Stimulated activated CD4-positive, alpha-beta T cell treated with anti-CD3 and anti-CD28 coated beads, TNF-alpha, amount 100 ng/mL, for 1 hour (primary cell): ENCODE results near the gene NOL4L.

Experiments
- DNase-seq, 3 donors: peaks; one replicate each; pipeline ENCODE4 v3.0.0-alpha.2; 2020; ENCODE audit warnings: low read depth in 3 of 3, low spot score in 1 of 3

NOL4L gene

GRCh38 chr20:32614303-32614702 is 29.2 kb upstream of the NOL4L start:
- DNase-seq = no peak

DNA sequence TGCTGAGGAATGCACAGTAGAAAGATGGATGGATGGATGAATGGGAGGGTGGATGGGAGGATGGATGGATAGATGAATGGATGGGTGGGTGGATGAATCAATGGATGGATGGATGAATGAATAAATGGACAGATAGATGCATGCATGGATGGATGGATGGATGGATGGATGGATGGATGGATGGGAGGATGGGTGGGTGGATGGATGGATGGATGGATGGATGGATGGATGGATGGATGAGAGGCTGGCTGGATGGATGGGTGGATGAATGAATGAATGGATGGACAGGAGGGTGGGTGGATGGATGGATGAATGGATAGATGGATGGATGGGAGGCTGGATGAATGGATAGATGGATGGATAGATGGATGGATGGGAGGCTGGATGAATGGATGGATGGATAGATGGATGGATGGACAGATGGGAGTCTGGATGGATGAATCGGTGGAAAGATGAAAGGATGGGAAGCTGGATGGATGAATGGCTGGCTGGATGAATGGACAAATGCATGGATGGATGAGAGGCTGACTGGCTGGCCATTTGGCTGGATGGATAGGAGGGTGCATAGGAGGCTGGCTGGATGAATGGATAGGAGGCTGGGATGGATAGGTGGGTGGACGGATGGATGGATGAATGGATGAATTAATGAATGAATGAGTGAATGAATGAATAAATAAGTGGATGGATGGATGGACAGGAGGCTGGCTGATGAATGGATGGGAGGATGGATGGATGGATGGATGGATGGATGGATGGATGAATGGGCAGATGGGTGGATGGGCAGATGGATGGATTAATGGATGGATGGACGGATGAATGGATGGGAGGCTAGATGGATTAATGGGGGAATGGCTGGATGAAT is 28.3 kb upstream of the NOL4L start:
- no peak for DNase-seq

GRCh38 chr20:32612351-32613191 is 27.4 kb upstream of the NOL4L start:
- no peak for DNase-seq

DNA sequence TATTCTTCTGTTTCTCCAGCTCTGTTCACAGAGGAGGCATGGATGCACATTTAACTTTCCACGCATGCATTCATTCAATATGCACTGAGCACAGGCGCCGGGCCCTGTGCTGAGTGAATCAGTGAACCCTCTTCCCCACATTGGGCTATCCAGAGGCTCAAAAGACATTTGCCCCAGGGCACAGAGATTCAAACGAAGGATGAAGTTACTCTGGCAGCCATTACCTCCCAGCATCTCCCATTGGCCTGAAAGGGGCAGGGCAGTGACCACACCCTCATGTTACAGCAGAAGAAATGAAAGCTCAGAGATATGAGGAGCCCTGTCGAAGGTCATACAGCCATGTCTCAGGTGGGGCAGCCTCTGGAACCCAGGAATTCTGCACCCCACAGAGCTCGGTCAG is 26.7 kb upstream of the NOL4L start:
- no peak for DNase-seq

DNA sequence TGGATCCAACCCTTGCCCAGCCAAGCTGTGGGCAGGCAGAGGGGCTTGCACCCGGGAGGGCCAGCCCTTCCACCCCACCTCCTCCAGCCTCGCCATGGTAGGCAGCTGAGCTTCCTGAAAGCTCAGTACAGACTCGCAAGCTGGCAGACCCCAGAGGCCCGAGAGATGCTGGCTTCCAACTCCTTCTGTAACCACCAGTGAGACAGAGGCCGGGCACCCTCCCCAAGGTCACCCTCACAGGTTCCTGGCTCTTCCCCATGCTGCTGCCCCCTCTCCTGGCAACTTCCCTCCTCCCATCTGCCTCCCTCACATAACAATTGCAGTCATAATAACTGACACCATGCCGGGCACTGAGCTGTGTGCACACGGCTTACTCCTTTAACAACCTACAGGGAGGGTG is 26.2 kb upstream of the NOL4L start:
- DNase-seq = no peak

DNA sequence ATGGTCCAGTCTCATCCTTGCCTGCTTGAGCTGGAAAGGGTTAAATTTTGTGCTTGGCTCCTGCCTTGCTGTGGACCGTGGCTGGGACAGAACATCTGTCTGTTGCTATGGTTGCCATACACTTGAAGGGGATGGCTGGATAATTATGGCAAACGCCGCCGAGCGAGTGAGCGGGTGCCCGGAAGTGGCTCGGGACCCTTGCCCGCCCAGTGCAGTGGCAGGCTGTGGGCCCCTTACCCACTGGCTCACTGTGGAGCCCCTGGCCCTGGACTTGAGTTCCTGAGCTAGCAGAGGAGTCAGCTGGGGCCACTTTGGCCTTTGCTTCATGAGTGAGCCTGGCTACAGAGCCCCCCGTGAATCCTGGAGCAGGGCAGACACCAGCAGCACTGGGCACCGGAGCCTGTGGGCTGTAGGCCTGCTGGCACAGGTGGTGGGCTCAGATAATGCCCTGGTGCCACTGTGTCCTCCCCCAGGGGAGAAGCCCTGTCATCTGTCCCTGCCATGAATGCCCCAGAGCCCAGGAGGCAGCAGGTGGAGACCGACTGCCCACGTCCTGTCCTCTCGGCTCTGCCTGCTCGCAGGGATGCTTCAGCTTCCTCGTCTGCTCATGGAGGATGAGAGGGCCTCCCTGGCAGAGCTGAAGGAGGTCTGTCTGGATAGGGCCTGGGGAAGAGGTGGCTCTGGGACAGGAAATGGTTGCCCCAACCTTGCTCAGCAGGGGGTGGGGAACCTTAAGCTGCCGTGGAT is 25.5 kb upstream of the NOL4L start:
- no peak for DNase-seq

GRCh38 chr20:32609993-32610392 is 24.9 kb upstream of the NOL4L start:
- DNase-seq = no peak

DNA sequence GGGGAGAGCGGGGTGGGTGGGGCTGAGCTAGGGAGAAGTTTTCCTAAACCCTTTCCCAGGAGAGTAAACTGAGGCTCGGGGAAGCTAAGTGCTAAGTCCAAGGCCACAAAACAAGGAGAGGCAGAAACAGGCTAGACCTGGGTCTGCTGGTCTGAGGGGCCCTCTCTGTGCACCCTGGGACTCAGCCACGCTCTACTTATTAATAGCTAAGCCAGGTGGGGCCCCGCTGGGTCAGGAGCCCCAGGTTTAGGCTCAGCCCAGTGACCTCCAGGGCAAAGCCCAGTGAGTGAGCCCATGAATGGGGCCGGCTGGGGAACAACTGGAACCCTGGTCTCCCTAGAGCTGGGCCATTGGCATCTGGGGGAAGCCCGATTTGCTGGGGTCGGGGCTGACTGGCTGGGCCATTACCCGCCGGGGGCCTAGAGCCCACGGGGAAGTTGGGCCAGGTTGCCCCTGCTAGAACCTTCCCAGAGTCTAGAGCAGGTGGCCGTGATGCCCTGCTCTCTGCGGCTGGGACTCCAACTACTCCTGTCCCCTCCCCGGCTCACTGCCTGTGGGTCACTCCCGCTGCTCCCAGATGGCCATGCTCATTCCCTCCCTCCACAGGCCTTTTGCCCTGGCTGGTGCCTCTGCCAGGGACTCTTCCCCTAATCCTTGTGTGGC is 24.1 kb upstream of the NOL4L start:
- DNase-seq = no peak

GRCh38 chr20:32608664-32609015 is 23.5 kb upstream of the NOL4L start:
- no peak for DNase-seq

DNA sequence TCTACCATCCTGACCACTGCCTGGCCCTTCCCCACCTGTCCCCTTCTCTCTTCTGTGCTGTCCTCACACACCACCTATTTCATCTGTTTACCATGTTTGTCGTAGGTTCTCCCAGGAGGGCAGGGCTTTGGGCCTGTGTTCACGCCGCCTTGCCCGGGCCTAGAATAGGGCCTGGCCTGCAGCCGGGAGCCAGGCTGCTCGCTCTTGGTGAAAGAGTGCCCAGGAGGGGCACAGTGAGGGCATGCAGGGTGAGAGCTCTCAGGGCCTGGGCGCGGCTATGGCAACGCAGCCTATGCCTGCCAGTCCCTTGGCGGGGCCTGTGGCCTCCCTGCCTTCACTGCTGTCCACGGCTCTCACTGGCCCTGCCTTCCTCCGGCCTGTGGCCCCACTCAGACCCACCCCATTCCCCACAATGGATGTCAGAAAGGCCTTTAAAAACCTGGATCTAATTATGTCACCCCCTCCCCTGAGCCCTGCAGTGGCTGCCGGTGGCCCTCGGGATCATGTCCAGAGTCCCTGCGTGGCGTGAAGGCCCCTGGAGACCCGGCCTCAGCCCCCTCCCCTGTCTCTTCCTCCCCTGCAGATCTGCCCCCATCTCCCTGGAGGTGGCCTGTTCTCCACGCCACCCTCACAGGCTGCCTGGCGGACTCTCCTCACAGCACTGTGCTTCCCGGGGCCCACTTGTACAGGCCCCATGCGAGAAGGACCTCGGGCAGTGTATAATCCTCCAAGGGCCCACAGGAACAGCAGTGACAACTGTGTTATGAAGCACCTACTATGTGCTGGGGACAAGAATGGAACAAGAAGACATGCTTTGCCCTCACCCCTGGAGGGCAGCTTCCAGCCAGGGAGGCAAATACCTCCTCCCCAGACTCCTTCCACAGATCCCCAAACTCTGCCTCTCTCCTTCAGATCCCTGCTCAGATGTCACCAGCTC is 22.9 kb upstream of the NOL4L start:
- no peak for DNase-seq

- no peak for DNase-seq
These were observed 22.2 kb upstream of the NOL4L start for GRCh38 chr20:32607324-32607723.

DNA sequence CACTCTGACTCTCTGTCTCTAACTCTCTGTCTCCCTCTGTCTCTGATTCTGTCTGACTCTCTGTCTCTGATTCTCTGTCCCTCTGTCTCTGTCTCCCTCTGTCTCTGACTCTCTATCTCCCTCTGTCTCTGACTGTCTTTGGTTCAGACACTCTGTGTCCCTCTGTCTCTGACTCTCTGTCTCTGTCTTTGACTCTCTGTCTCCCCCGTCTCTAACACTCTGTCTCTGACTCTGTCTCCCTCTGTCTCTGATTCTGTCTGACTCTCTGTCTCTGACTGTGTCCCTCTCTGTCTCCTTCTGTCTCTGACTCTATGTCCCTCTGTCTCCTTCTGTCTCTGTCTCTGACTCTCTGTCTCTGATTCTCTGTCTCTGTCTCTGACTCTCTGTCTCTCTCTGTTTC is 21.7 kb upstream of the NOL4L start:
- DNase-seq = no peak

DNA sequence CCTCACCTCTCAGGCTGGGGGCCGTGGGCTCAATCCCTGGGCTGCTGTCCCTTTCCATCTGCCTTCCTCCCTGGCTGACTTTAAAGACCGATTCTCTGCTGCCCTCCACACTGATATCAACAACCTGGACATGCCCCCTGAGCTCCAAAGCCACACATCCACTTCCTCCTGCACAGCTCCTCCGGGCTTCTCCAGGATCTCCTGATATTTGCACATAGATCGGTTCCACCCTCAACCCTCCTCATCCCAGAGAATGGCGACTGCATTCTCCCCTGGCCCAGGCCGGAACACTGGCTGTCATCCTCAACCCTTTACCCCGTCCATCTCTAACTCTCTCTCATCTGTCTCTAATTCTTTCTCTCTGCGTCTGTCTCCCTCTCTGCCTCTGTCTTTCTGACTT is 21.0 kb upstream of the NOL4L start:
- DNase-seq = no peak

- DNase-seq = no peak
These were observed 20.1 kb upstream of the NOL4L start for GRCh38 chr20:32605167-32605656.

GRCh38 chr20:32603046-32603726 is 18.1 kb upstream of the NOL4L start:
- no peak for DNase-seq

DNA sequence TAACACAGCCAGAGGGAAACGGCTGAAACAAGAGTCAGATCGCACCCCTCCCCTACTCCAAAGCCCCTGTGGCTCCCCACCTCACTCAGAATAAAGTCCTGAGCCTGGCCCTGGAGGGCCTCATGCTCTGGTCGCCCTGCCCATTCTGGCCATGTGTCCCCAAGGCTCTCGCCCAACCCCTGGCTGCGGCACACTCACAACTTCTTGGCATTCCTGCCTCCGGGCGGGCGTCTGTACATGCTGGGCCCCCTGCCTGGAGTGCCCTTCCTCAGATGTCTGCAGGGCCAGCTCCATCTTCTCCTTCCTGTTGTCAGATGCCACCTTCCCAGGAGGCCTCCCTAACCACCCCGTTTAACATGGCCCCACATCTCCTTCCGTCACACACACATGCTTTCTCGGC is 17.1 kb upstream of the NOL4L start:
- DNase-seq = no peak

- DNase-seq = no peak
These were observed 15.6 kb upstream of the NOL4L start for GRCh38 chr20:32600681-32601237.

DNA sequence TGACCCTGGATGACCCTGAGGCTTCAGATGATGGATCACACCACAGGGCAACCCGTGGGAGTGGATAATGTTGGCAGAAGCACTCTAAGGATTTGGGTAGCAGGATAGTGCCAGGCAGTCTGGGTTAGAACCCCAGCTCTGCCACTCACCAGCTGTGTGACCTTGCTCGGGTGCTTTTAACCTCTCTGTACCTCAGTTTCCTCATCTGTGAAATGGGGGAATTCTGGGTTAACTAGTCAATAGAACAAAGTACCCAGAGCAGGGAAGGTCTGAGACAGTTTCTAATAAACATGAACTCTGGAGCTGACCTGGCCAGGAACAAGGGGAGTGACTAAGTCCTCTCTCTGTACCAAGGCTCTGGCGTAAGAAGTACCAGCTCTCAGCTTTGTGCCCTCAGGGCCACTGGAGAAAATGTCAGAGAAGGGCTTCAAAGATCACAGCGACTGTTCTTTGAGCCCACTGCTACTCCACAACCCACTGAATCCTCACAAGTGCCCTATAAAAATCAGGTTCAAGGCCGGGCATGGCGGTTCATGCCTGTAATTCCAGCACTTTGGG is 14.7 kb upstream of the NOL4L start:
- DNase-seq = no peak

GRCh38 chr20:32598606-32599005 is 13.5 kb upstream of the NOL4L start:
- no peak for DNase-seq
